H9 (cell line): ENCODE data around the gene RABGAP1L. TPM values are rescaled to one million over a fixed set of nuclear protein-coding genes. Genes with fewer than 3 reads are reported as not detected.

Source experiments
- DNase-seq: peaks from one replicate; pipeline ENCODE4 v3.0.0-alpha.2; 2017
- H2AFZ ChIP-seq: one replicate; pipeline ENCODE4 v1.6.1; 2013; ENCODE audit warnings: mild to moderate bottlenecking, low read length, control low read depth, moderate library complexity
- H2AK5ac ChIP-seq: 2 replicates; pipeline ENCODE4 v1.6.1; 2013; ENCODE audit warnings: low read length, control low read depth, mixed read lengths; ENCODE audit not compliant: insufficient read length
- H2BK120ac ChIP-seq: one replicate; pipeline ENCODE4 v1.6.1; 2013; ENCODE audit warnings: low read depth, mild to moderate bottlenecking, low read length, control low read depth, inconsistent platforms; ENCODE audit not compliant: poor library complexity, severe bottlenecking
- H2BK12ac ChIP-seq: 2 replicates; pipeline ENCODE4 v1.6.1; 2013; ENCODE audit warnings: low read length, control low read depth, mixed read lengths, low read depth; ENCODE audit not compliant: insufficient read length
- H2BK15ac ChIP-seq: 2 replicates; pipeline ENCODE4 v1.6.1; 2013; ENCODE audit warnings: low read depth, low read length, control low read depth
- H2BK20ac ChIP-seq: one replicate; pipeline ENCODE4 v1.6.1; 2013; ENCODE audit warnings: low read depth, mild to moderate bottlenecking, low read length, control low read depth, inconsistent platforms; ENCODE audit not compliant: poor library complexity, severe bottlenecking
- H2BK5ac ChIP-seq: 2 replicates; pipeline ENCODE4 v1.6.1; 2013; ENCODE audit warnings: low read length, control low read depth, mixed read lengths; ENCODE audit not compliant: insufficient read length
- H3K14ac ChIP-seq: 2 replicates; pipeline ENCODE4 v1.6.1; 2013; ENCODE audit warnings: low read length, control low read depth; ENCODE audit not compliant: insufficient read depth
- H3K18ac ChIP-seq: 2 replicates; pipeline ENCODE4 v1.6.1; 2013; ENCODE audit warnings: low read depth, mild to moderate bottlenecking, mixed read lengths, low read length, control low read depth; ENCODE audit not compliant: insufficient read length
- H3K23ac ChIP-seq: 2 replicates; pipeline ENCODE4 v1.6.1; 2013; ENCODE audit warnings: low read length, control low read depth, mixed read lengths, low read depth; ENCODE audit not compliant: insufficient read length
- H3K23me2 ChIP-seq: 2 replicates; pipeline ENCODE4 v1.6.1; 2013; ENCODE audit warnings: low read depth, mild to moderate bottlenecking, mixed read lengths, low read length, control low read depth; ENCODE audit not compliant: insufficient read length, poor library complexity, severe bottlenecking
- H3K27ac ChIP-seq: 2 replicates; pipeline ENCODE4 v1.5.1; 2013; ENCODE audit warnings: low read length, control low read depth, mixed read lengths, low read depth; ENCODE audit not compliant: insufficient read length
- H3K27me3 ChIP-seq: 2 replicates; pipeline ENCODE4 v1.6.1; 2013; ENCODE audit warnings: low read length, control low read depth, inconsistent platforms; ENCODE audit not compliant: insufficient read depth
- H3K4ac ChIP-seq: 2 replicates; pipeline ENCODE4 v1.6.1; 2013; ENCODE audit warnings: low read depth, mild to moderate bottlenecking, control low read depth, inconsistent platforms, low read length, moderate library complexity
- H3K4me1 ChIP-seq: 2 replicates; pipeline ENCODE4 v1.6.1; 2013; ENCODE audit warnings: low read length, control low read depth, inconsistent platforms; ENCODE audit not compliant: insufficient read depth
- H3K4me2 ChIP-seq: 2 replicates; pipeline ENCODE4 v1.6.1; 2013; ENCODE audit warnings: low read length, control low read depth, mixed read lengths; ENCODE audit not compliant: insufficient read length, insufficient read depth
- H3K56ac ChIP-seq: 2 replicates; pipeline ENCODE4 v1.6.1; 2013; ENCODE audit warnings: low read depth, mild to moderate bottlenecking, mixed read lengths, low read length, control low read depth; ENCODE audit not compliant: insufficient read length
- H3K79me1 ChIP-seq: 2 replicates; pipeline ENCODE4 v1.6.1; 2013; ENCODE audit warnings: low read depth, mild to moderate bottlenecking, moderate library complexity, low read length, control low read depth, inconsistent platforms; ENCODE audit not compliant: insufficient read depth, poor library complexity, severe bottlenecking
- H3K79me2 ChIP-seq: 2 replicates; pipeline ENCODE4 v1.6.1; 2013; ENCODE audit warnings: low read length, control low read depth, inconsistent platforms; ENCODE audit not compliant: insufficient read depth
- H3K9ac ChIP-seq: 2 replicates; pipeline ENCODE4 v1.6.1; 2013; ENCODE audit warnings: low read length, control low read depth, mixed read lengths; ENCODE audit not compliant: insufficient read length; ENCODE audit errors: extremely low read depth
- H3K9me3 ChIP-seq: one replicate; pipeline ENCODE4 v1.6.1; 2013; ENCODE audit warnings: low read depth, low read length, inconsistent platforms; ENCODE audit not compliant: control insufficient read depth
- H3T11ph ChIP-seq: one replicate; pipeline ENCODE4 v1.6.1; 2013; ENCODE audit warnings: mild to moderate bottlenecking, low read length, control low read depth, inconsistent platforms
- H4K20me1 ChIP-seq: one replicate; pipeline ENCODE4 v1.6.1; 2013; ENCODE audit not compliant: control insufficient read depth, insufficient read length, insufficient read depth
- H4K5ac ChIP-seq: 2 replicates; pipeline ENCODE4 v1.6.1; 2013; ENCODE audit warnings: low read depth, mild to moderate bottlenecking, mixed read lengths, low read length, control low read depth; ENCODE audit not compliant: insufficient read length
- H4K8ac ChIP-seq: replicated peaks from 2 replicates; pipeline ENCODE4 v1.6.1; 2013; ENCODE audit warnings: low read length, control low read depth, mixed read lengths, low read depth; ENCODE audit not compliant: insufficient read length
- H4K91ac ChIP-seq: 2 replicates; pipeline ENCODE4 v1.6.1; 2013; ENCODE audit warnings: low read depth, mild to moderate bottlenecking, moderate library complexity, mixed read lengths, low read length, control low read depth; ENCODE audit not compliant: insufficient read length
- H3K27ac Mint-ChIP-seq, 3 experiments: 2 replicates in 2 of 3; 3 replicates in 1 of 3; pipeline ENCODE4 v1.8.0; 2020 to 2021; ENCODE audit warnings: mixed read lengths in 3 of 3, mild to moderate bottlenecking in 1 of 3, moderate library complexity in 1 of 3
- H3K27me3 Mint-ChIP-seq: 2 replicates; pipeline ENCODE4 v1.8.0; 2021; ENCODE audit warnings: low read depth, mild to moderate bottlenecking, moderate library complexity, mixed read lengths
- H3K36me3 Mint-ChIP-seq, 3 experiments: 2 replicates in 2 of 3; 3 replicates in 1 of 3; pipeline ENCODE4 v1.8.0; 2020 to 2021; ENCODE audit warnings: low read depth in 3 of 3, mixed read lengths in 3 of 3; ENCODE audit not compliant: insufficient read depth in 1 of 3
- H3K4me1 Mint-ChIP-seq, 2 experiments: 2 replicates each; pipeline ENCODE4 v1.8.0; 2020; ENCODE audit warnings: mixed read lengths in 2 of 2
- H3K4me3 Mint-ChIP-seq, 2 experiments: 2 replicates in 1 of 2; 3 replicates in 1 of 2; pipeline ENCODE4 v1.8.0; 2020 to 2021; ENCODE audit warnings: mild to moderate bottlenecking in 2 of 2, mixed read lengths in 2 of 2, moderate library complexity in 1 of 2
- H3K9me3 Mint-ChIP-seq, 2 experiments: 2 replicates in 1 of 2; 3 replicates in 1 of 2; pipeline ENCODE4 v1.8.0; 2020; ENCODE audit warnings: mild to moderate bottlenecking in 2 of 2, mixed read lengths in 2 of 2, moderate library complexity in 1 of 2
- CTCF ChIP-seq: fragments of 200-600 bp; sonication (generic); conservative IDR thresholded peaks from 3 replicates; pipeline ENCODE4 v1.8.0; 2021; ENCODE audit warnings: antibody characterized with exemption, mild to moderate bottlenecking
- WGBS: extraction: QIAGEN DNeasy Blood & Tissue Kit; methylation state at CpG from one replicate; pipeline ENCODE4 v1.1.7; 2013; ENCODE audit warnings: missing lambda C conversion rate, low lambda C conversion rate, mixed read lengths; ENCODE audit not compliant: insufficient read length; ENCODE audit errors: extremely low coverage; 5-methylcytosine and 5-hydroxymethylcytosine counted together
- total RNA-seq: library from RNA; stranded (reverse); gene quantifications from 2 replicates; pipeline ENCODE4 v1.2.1, GENCODE V29; 2021

RABGAP1L gene
- total RNA-seq, 1 experiment from 2014 or later: 147 TPM

DNA sequence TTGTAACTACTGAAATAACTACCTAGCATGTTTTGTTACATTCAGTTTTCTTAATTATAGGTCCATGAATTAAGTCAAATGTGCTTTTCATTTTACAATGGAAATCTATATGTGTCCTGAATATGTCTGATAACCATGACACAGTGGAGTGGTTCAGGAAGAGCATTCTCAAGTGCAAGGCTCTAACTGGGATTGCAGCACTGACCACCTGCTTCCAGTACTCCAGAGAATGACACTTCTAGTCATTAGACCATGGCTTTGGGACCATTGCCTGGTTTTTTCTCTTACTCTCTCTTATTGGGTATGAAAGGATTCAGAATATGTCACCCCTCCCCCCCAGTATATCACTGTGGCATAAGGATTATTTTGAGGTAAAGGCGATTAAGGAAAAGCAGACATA is 635.5 kb downstream of the RABGAP1L start:
- Histone ChIP-seq H4K20me1 (no peaks in the 10 kb centered on the region), H3K27ac (no peak overlapping the region), H3K4me2 (no peak overlapping the region), H3K23ac (no peak overlapping the region), H2BK15ac (no peak overlapping the region), H3K79me2 (no peaks in the 10 kb centered on the region), H3K27me3 (no peaks in the 10 kb centered on the region), H3K9me3 (no peaks in the 10 kb centered on the region), H4K91ac (no peak overlapping the region), H3K4ac (no peak overlapping the region), H2BK5ac (no peak overlapping the region), H3K79me1 (no peaks in the 10 kb centered on the region), H2AK5ac (no peak overlapping the region), H3K18ac (no peak overlapping the region), H3K23me2 (no peaks in the 10 kb centered on the region), H3K4me1 (no peaks in the 10 kb centered on the region), H4K5ac (no peak overlapping the region), H2AFZ (no peak overlapping the region), H3T11ph (no peak overlapping the region), H2BK20ac (no peak overlapping the region), H4K8ac (no peak overlapping the region), H3K9ac (no peak overlapping the region), H3K56ac (no peak overlapping the region), H3K14ac (no peak overlapping the region), H2BK12ac (no peak overlapping the region), H2BK120ac (no peak overlapping the region)
- no peak overlapping the region for H3K4me3 Mint-ChIP-seq
- DNase-seq: no peak
- no peak for TF ChIP-seq CTCF
- no CpG with 5 or more reads among the region's 1 CpG for WGBS
- no peak overlapping the region for H3K27ac Mint-ChIP-seq
- no peaks in the 10 kb centered on the region for H3K27me3 Mint-ChIP-seq
- peaks cover 15 to 20% of the 10 kb centered on the region in 2 experiments for H3K4me1 Mint-ChIP-seq
- H3K9me3 Mint-ChIP-seq: no peaks in the 10 kb centered on the region
- no peaks in the 10 kb centered on the region for H3K36me3 Mint-ChIP-seq
